HG03565 (cell line): ENCODE data around the gene SMPD1.

ENCODE experiments used
- ATAC-seq: cut with Tn5 transposase; IDR thresholded peaks from one replicate; pipeline ENCODE4 v1.9.1; 2021; ENCODE audit warnings: mild to moderate bottlenecking, moderate library complexity; ENCODE audit not compliant: unreplicated experiment

Gene SMPD1

GRCh38 chr11:6413791-6414201 is 23.5 kb downstream of the SMPD1 start:
- no peak for ATAC-seq

- ATAC-seq: no peak
These were observed 24.6 kb downstream of the SMPD1 start for GRCh38 chr11:6414874-6415328.

- ATAC-seq: no peak
These were observed 25.5 kb downstream of the SMPD1 start for GRCh38 chr11:6415797-6416196.

GRCh38 chr11:6417907-6418556 is 27.8 kb downstream of the SMPD1 start:
- ATAC-seq: no peak

GRCh38 chr11:6418557-6419008 is 28.3 kb downstream of the SMPD1 start:
- ATAC-seq: no peak

GRCh38 chr11:6419009-6419631 is 28.8 kb downstream of the SMPD1 start, which contains the start of gene APBB1:
APBB1 (minus strand) TSS chr11:6419094; CDS start chr11:6411347, 7,747 bp downstream.
- peak; percentile 41 for ATAC-seq

- ATAC-seq: no peak
These were observed 30.4 kb downstream of the SMPD1 start for GRCh38 chr11:6420677-6421076.

- ATAC-seq: no peak
These were observed 37.2 kb downstream of the SMPD1 start for GRCh38 chr11:6427516-6427915.

GRCh38 chr11:6431861-6432260 is 41.6 kb downstream of the SMPD1 start:
- no peak for ATAC-seq

- ATAC-seq: peak; percentile 41
These were observed 43.9 kb downstream of the SMPD1 start for GRCh38 chr11:6433998-6434660.

- ATAC-seq: no peak
These were observed 47.1 kb downstream of the SMPD1 start for GRCh38 chr11:6437423-6437822.

- ATAC-seq: no peak
These were observed 47.7 kb downstream of the SMPD1 start for GRCh38 chr11:6437993-6438392.

GRCh38 chr11:6438979-6439571 is 48.8 kb downstream of the SMPD1 start:
- ATAC-seq: no peak

- no peak for ATAC-seq
These were observed 50.7 kb downstream of the SMPD1 start, which contains the start of gene HPX for GRCh38 chr11:6440906-6441358. HPX (minus strand) TSS chr11:6440987; CDS start chr11:6440963, 24 bp downstream.

GRCh38 chr11:6442441-6442840 is 52.2 kb downstream of the SMPD1 start:
- no peak for ATAC-seq

- ATAC-seq: no peak
These were observed 53.2 kb downstream of the SMPD1 start for GRCh38 chr11:6443269-6444003.
